ENCODE measurements around the gene SORCS1.

Gene SORCS1

DNA sequence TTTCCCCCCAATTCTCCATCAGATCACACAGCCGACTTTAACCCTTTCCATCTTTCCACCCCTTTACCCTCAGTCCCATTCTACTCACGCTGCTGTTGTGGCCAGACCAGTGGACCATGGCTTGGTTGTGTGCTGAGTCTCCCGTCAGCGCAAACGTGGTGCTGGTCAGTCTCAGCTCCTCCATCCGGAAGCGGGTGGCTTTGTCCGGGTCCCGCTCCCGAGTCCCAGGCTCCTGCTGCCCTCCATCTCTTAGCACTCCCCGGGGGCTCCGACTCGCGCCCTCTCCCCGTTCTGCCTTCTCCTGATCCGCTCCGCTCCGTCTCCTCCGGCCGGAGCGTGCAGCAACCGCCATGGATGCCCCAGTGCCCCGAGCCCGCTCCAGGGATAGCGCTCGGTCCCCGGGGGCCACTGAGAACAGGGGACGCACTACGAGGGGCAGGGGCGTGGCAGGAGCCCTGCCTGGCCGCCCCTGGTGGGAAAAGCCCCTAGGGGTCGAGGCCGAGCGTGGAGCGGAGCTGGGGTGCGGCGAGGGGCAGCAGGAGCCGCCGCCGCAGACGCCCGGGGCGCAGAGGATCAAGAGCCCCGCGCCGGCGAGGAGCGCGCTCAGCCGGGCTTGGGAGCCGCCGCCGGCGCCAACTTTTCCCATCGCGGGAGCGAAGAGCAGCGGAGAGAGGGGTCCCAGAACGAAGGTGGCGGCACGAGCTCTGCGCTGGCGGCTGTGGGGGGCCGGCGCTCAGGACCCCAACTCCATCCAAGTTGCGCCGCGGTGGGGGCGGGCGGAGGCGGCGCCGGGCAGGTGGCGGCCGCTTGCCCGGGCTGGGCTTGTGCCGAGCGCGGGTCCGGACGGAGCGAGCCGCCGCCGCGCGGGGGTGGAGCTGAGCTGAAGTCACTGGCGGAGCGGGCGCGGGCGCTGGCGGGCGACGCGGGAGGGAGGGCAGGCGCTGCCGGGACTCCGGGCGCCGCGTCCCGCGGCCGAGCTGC is at the start of gene SORCS1:
SORCS1 (minus strand) TSS at position 826 of the 981 bp plus-strand sequence.
- DNase-seq (ENCODE audit: low read depth in 3 of 3): no peak

GRCh38 chr10:107214261-107214660 is 49.8 kb upstream of the SORCS1 start:
- DNase-seq (ENCODE audit: low read depth in 3 of 3): no peak

GRCh38 chr10:107213861-107214260 is 49.4 kb upstream of the SORCS1 start:
- DNase-seq (ENCODE audit: low read depth in 3 of 3): no peak

GRCh38 chr10:107206833-107207232 is 42.3 kb upstream of the SORCS1 start:
- no peak for DNase-seq (ENCODE audit: low read depth in 3 of 3)

GRCh38 chr10:107169516-107169915 is 5.0 kb upstream of the SORCS1 start:
- DNase-seq (ENCODE audit: low read depth in 3 of 3): no peak

- DNase-seq (ENCODE audit: low read depth in 3 of 3): no peak
These were observed 4.2 kb upstream of the SORCS1 start for GRCh38 chr10:107168738-107169137.

DNA sequence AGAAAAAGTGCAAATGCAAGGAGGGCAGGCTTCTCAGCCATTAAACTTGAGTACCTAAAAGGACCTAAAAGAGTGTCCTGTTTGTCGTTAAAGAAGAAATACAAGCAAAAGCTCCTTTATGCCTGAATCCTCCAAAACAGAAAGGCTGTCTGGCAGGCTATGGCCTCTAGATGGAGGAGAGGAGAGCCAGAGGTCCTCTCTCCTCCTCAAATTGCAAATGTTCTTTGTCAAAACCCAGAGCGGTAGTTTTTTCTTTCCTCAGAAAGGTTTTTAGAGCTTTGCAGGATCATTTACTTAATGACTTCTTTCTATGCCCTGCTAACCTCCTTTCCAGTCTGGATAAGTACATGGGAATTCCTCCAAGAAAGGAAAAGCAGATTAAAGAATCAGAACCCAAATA is 1.9 kb upstream of the SORCS1 start:
- no peak for DNase-seq (ENCODE audit: low read depth in 3 of 3)

- DNase-seq (ENCODE audit: low read depth in 3 of 3): no peak
These were observed 486 bp upstream of the SORCS1 start for GRCh38 chr10:107164992-107165391.

- DNase-seq (ENCODE audit: low read depth in 3 of 3): no peak
These were observed 1.2 kb downstream of the SORCS1 start for GRCh38 chr10:107163076-107163855.

- no peak for DNase-seq (ENCODE audit: low read depth in 3 of 3)
These were observed 3.6 kb downstream of the SORCS1 start for GRCh38 chr10:107160866-107161265.

GRCh38 chr10:107159871-107160270 is 4.6 kb downstream of the SORCS1 start:
- DNase-seq (ENCODE audit: low read depth in 3 of 3): no peak

DNA sequence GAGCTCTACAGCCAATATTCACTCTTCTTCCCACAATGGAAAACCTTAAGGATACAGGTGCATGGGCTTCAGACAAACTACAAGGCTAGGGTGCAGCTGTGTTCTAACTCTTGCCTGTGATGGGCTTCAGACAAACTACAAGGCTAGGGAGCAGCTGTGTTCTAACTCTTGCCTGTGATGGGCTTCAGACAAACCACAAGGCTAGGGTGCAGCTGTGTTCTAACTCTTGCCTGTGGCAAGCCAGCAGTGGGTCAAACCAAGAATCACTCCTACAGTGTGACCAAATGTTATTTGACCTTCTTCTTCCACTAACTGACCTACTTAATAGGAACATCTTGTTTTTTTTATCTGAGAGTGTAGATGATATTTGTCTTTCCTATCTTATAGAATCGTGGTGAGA is 7.4 kb downstream of the SORCS1 start:
- DNase-seq (ENCODE audit: low read depth in 3 of 3): no peak

DNA sequence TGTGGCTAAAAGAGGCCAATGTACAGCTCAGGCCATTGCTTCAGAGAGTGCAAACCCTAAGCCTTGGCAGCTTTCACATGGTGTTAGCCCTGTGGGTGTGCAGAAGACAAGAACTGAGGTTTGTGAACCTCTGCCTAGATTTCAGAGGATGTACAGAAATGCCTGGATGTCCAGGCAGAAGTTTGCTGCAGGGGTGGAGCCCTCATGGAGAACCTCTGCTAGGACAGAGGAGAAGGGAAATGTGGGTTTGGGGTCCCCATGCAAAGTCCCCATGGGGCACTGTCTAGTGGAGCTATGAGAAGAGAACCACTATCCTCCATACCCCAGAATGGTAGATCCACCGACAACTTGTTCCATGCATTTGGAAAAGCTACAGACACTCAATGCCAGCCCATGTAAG is 12.4 kb downstream of the SORCS1 start:
- DNase-seq (ENCODE audit: low read depth in 3 of 3): no peak

DNA sequence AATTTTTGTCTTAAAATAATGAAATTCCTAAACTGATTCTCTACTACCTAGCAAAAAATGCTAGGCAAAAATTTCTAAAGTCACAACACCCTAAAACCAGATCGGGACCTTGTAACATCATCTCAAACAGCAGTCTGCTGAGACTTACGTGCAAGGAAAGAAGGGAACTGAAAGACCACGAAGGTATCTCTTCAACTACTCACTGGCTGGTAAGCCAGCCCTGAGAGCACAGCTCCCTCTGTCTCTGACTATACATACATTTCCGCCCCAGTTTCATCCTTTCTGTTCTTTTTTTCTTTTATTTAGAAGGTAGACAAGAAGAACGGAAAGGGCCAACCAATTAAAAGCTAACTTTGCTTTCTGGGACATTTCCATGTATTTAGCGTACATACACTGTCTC is 15.6 kb downstream of the SORCS1 start:
- DNase-seq (ENCODE audit: low read depth in 3 of 3): no peak

DNA sequence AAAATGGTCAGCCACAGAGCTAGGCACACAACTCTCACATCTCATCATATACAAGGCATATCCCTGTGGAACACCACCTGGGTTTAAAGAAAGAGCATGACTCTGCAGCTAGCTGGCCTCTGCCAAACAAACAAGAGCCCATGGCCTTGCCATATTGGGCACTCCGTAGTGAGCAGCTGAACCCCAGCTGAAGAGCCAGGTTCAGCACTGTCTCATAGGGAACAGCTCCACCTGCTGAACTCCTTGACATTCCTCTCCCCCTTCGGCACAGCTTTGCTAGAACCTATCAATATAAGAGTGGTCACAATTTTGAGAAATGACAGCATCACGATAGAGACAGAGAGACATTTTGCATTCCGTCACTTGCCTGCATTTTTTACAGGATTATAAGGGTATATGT is 20.0 kb downstream of the SORCS1 start:
- no peak for DNase-seq (ENCODE audit: low read depth in 3 of 3)

DNA sequence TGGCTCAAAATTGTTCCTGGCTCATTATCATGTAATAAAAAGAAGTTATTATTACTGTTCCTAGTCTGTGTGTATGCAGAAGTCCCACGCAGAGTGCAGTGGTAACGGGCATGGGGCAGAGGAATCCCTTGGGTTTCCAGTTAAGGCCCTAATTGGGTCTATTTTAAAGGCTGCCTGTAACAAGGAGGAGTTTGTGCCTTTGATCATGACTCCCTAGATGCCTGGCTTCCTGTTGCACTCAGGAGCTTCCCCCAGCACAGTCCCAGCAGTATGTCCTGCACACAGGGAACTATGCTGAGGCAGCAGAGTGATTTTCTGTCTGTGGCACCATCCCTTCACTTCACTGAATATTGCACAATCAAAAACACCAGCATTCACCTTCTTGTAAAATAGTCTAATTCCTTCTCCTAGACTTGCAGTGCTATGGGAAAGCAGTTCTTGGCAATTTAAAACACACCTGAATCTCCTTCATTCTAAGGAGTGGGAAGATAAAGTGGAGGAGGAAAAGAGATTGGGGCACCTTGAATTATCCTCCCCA is 22.9 kb downstream of the SORCS1 start:
- DNase-seq (ENCODE audit: low read depth in 3 of 3): no peak

DNA sequence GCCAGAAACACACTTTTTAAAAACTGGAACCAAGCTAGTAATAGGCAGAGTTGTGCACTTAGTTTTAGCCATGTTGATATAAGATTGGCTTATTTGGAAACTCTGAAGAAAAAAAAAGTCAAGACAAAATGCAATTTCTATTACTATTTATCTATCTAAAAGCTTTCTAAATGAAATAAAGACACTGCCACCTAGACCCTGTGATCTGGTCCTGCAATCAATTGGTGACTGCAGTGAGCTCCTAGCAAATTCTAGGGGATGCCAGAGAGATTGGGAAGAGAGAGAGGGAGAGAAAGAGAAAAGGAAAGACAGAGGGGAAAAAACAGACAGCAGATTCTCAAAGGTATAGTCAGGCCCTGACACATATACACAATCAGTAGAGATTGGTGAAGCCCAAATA is 25.3 kb downstream of the SORCS1 start:
- no peak for DNase-seq (ENCODE audit: low read depth in 3 of 3)

DNA sequence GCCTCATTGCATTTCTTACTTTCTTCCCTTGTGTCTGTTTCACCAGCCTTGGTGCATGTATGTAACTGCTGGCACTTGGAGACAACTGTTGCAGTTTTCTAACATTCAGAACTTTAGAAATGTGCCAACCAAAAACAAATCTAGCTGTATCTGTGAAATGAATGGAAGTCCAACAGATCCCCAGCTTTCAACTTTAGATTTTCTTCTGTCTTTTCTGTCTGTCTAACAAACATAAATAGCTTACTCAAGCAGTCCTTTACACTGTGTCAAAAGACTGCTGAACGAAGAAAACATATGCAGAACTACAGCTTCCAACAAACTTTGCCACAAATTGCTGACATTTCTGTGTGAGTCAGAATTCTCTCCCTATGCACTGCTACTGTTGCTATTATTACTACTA is 30.9 kb downstream of the SORCS1 start:
- no peak for DNase-seq (ENCODE audit: low read depth in 3 of 3)

DNA sequence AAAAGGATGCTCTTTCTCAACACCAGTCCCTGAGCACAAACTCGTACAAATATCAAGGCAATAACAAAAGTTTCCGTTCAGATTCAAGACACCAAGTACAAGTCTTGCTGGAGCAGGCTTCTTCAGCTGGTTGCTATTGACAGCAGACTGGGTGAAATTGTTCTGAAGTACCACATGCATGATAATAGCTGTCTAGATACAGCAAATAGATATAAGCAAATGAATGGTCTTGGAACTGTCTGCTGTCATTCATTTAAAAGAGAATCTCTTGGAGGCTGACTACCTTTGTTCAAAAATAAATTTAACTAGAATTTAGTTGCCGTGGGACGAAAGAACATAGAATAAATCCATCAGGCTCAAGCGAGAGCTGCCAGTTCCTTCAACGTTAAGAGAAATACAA is 35.5 kb downstream of the SORCS1 start:
- DNase-seq (ENCODE audit: low read depth in 3 of 3): no peak

- no peak for DNase-seq (ENCODE audit: low read depth in 3 of 3)
These were observed 37.9 kb downstream of the SORCS1 start for GRCh38 chr10:107126512-107127065.

DNA sequence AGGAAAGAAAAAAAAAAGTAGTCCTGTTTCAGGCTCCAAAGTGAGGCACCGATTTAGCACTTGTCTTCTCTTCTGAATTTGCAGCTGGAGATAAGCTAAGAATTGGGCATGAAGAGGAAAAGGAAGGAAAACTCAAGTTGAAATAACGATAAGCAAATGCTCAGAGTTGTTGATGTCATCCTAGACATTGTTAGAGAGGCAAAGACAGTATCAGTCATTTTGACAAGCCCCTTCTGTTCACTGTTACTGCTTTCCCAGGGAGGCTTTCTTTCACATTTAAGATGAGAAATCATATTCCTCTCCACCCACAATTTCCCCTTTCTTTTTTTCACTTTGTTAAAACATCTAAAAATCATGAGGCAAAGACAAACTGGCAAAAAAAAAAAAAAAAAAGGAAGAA is 41.8 kb downstream of the SORCS1 start:
- DNase-seq (ENCODE audit: low read depth in 3 of 3): no peak

- no peak for DNase-seq (ENCODE audit: low read depth in 3 of 3)
These were observed 45.6 kb downstream of the SORCS1 start for GRCh38 chr10:107118866-107119265.
